Uterus (tissue), 2 donors: ENCODE results near the gene ARID5A.

Experiments used
- CTCF ChIP-seq, 4 experiments: fragments of 200-600 bp in 2 of 4; fragments of 450-650 bp in 2 of 4; sonication (generic) in 2 of 4; IDR thresholded peaks; one replicate each; pipeline ENCODE4 v1.5.1; 2016 to 2019; ENCODE audit warnings: antibody characterized with exemption in 4 of 4, mild to moderate bottlenecking in 2 of 4, moderate library complexity in 1 of 4
- POLR2A ChIP-seq, 2 donors: fragments of 450-650 bp; IDR thresholded peaks; one replicate each; pipeline ENCODE4 v1.6.1; 2016; ENCODE audit warnings: antibody characterized with exemption in 2 of 2, mild to moderate bottlenecking in 1 of 2, moderate library complexity in 1 of 2

GRCh38 chr2:96511851-96512250 is 24.7 kb upstream of the ARID5A start:
- no peak for TF ChIP-seq CTCF (IDR thresholded peaks at IDR 0.05)
- TF ChIP-seq POLR2A (IDR thresholded peaks at IDR 0.05): no peak
